ENCODE results near the gene ZIC2.

GRCh38 chr13:99984461-99985240 is 3.1 kb downstream of the ZIC2 start:
- no peak for TF ChIP-seq POLR2A (IDR thresholded peaks at IDR 0.05)
- TF ChIP-seq CTCF (IDR thresholded peaks at IDR 0.05) = no peak
- no peak for TF ChIP-seq POLR2AphosphoS5 (IDR thresholded peaks at IDR 0.05)
